Inflammatory macrophage (primary cell): ENCODE data around the gene NOS1AP.
"Not testable (repeated sequence)": the region's sequence is repeated elsewhere in the genome, so short reads cannot be mapped to it uniquely, and the experiment has no call there.

Source experiments
- DNase-seq, 2 donors: peaks; one replicate each; pipeline ENCODE4 v3.0.0-alpha.2; 2020 to 2022

Gene NOS1AP

DNA sequence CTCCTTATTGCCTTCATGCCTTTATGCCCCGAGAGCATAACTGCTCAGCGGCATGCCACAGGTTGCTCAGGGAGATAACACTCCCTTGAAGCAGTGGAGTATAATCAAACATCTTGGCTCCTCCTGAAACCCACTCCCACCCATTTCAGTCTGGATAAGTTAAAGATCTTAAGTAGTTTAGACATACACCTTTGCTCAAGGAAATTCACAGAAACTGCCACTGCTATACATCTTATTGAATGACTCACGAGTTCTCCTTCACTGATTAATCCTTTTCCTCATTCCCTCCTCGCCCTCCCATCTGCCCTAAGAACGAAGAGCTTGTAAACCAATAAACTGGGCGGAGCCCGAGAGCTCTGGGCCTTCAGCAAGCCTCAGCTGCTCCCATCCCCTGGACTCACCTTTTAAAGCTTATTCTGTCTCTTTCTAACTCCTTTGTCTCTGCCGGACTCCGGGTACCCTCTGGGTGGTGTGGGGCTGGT is 350.0 kb downstream of the NOS1AP start:
- DNase-seq, result not testable (repeated sequence)
